Kasumi-1 (cell line): ENCODE measurements around the gene AQP7.
"Not testable (repeated sequence)": the region's sequence is repeated elsewhere in the genome, so short reads cannot be mapped to it uniquely, and the experiment has no call there.

ENCODE experiments used
- DNase-seq, 2 experiments: peaks; one replicate each; lab custom pipeline; 2025; lab: John Stamatoyannopoulos, UW

AQP7 gene

DNA sequence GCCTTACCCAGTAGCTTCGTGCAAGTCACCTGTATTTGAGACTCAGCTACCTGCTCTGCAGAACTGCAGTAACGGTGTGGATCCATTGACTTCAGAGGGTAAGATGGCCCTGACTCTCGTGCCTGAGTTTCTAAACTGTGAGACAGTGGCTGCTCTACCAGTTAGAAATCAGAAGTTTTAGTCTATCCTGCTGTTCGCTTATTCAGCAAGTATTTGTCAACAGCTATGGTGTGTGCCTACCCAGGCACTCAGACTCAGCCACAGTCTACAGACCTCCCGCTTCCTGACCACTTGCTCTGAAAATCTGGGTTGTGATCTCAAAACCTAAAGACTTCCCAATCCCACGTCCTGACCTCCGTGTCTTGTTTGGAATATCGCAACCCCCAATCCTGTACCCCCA is 31.5 kb upstream of the AQP7 start:
- no peak for DNase-seq

- no peak for DNase-seq
Measured at GRCh38 chr9:33431420-33431819, 29.1 kb upstream of the AQP7 start.

DNA sequence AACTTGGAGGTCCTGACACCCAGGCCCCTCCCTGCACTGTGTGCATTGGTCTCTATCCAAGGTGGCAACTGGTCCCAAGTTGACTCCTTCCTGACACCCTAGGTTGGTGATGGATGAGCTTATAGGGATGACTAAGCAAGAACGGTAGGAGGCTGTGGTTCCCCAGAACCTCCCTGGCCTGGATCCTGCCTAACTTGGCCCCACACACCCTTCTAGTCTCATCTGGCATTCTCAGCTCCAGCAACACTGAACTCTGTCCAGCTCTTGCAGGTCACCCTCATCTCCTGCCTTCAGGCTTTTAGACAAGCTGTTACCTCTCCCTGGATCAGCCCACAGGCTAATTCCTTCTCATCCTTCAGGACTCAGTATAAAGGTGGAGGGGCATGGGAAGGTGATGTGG is 28.6 kb upstream of the AQP7 start:
- no peak for DNase-seq

DNA sequence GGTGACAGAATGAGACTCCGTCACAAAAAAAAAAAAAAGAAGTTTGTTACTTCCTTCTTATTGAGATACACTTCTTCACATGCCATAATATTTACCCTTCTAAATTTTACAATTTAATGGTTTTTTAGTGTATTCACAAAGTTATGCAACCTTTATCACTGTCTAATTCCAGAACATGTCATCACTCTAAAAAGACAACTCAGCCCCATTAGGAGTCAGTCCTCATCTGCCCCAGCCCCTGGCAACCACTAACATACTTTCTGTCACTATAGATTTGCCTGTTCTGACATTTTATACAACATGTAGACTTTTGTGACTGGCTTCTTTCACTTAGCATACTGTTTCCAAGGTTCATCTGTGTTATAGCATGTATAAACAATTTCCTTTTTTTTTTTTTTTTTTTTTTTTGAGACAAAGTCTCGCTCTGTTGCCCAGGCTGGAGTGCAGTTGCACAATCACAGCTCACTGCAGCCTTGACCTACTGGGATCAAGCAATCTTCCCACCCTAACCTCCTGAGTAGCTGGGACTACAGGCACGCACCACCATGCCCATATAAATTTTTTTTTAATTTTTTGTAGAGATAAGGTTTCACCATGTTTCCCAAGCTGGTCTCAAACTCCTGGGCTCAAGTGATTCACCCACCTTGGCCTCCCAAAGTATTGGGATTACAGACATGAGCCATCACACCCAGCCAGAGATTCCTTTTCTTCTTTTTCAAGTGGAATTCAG is 27.1 kb upstream of the AQP7 start:
- DNase-seq, result no peak

DNA sequence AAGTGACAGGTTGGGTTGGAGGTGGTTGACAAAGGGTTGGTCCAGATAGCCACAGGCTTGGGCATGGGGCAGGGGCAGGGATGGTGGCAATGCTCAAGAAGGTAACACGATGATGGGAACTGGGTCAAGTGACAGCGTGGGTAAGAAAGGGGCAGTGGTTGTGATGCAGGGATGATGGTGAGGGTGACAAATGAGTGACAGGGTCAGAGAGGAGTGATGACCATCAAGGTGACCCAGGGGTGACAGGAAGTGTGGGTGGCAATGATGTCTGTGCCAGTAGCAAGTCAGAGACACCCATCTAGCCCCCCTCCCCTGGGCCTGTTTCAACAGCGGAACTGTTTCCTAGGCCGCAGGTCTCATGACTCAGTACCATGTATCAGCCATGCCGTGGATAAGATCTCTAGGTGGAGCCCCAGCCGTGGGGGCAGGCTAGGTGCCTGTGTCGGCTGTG is 24.5 kb upstream of the AQP7 start:
- DNase-seq, result no peak

- no peak for DNase-seq
Measured at GRCh38 chr9:33425128-33425533, 22.8 kb upstream of the AQP7 start.

- not testable (repeated sequence) for DNase-seq
Measured at GRCh38 chr9:33424492-33424891, 22.1 kb upstream of the AQP7 start.

DNA sequence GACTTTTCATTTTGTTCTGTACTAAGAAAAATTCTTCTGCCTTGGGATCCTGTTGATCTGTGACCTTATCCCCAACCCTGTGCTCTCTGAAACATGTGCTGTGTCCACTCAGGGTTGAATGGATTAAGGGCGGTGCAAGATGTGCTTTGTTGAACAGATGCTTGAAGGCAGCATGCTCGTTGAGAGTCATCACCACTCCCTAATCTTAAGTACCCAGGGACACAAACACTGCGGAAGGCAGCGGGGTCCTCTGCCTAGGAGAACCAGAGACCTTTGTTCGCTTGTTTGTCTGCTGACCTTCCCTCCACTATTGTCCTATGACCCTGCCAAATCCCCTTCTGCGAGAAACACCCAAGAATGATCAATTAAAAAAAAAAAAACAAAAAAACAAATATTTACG is 21.7 kb upstream of the AQP7 start:
- not testable (repeated sequence) for DNase-seq

- DNase-seq, result no peak
Measured at GRCh38 chr9:33419708-33420303, 17.4 kb upstream of the AQP7 start.

DNA sequence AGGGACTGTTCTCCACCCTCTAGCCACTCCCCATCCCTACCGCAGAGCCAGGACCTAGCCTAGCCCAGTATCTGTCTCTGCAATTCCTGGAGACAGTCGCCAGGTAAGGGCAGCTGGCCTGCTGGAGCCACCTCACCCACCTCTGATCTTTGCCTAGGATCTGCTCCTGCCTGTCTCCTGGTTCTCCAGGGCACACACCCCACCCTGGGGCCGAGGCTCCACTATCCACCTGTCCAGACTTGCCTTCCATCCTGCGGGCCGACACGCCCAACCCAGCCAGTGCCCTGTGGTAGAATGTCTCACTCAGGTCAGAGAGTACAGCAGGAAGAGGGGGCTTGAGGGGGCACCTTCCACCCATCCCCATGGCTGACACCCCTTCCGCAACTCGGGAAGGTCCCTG is 15.7 kb upstream of the AQP7 start:
- DNase-seq, result no peak

DNA sequence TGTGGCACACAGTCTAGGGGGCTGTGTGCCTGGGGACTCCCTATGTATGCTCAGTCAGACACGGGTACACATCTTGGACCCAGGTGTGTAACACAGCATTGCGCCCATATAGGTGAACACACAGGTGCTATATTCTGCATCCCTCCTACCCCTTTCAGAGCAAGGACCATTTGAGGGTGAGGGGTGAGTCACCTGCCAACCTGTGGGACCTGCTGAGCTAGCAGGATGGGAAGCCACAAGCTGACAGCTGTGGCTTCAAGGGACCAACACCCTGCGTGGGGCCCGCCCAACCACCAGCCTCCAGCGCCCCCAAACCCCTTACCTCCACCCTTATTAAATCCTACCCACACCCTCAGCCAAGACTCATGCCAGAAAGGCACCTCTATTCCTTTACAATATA is 14.6 kb upstream of the AQP7 start:
- DNase-seq, result no peak

- DNase-seq, result peak; percentile 26 to 44
Measured at GRCh38 chr9:33415501-33416038, 13.2 kb upstream of the AQP7 start.

- DNase-seq, result no peak
Measured at GRCh38 chr9:33414889-33415500, 12.6 kb upstream of the AQP7 start.

DNA sequence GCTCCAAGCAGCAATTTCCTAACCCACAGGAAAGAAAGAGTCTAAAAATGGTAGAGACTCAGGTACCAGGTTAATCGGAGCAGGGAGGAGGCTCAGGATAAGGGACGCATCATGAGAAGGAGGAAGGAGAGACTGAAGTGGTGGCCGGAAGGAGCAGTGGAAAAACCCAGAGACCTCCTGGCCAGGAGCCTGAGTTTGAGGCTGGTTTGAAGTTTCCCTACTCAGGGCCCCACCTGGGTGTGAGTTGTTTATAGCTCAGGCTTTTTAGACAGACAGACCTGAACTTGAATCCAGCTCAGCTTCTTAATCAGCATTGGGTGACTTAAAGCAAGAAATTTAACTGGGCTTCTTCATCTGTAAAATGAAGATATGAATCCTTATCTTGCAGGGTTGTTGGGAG is 11.9 kb upstream of the AQP7 start:
- DNase-seq, result no peak

- DNase-seq, result no peak
Measured at GRCh38 chr9:33408087-33408486, 5.7 kb upstream of the AQP7 start.

GRCh38 chr9:33407061-33407460 is 4.7 kb upstream of the AQP7 start:
- no peak for DNase-seq

- no peak for DNase-seq
Measured at GRCh38 chr9:33404788-33405362, 2.5 kb upstream of the AQP7 start.

- DNase-seq, result no peak
Measured at GRCh38 chr9:33403941-33404787, 1.8 kb upstream of the AQP7 start.

DNA sequence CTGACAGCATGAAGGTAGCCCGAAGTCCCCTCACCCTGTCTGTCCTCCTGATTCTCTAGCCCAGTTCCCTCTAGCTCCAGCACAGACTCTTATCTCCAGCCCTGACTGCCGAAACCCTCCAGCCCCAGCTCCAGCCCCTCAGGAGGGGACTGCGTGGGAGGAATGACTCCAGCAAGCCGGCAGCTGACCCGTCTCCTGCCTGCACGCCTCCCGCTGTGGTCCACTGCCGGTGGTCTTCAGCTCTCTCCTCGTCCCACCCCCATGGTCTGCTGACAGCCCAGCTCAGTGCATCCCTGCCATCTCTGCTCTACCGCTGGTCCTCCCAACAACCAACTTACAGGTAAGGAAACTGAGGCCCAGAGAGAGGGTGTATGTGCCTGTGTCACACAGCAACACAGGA is 559 bp downstream of the AQP7 start:
- DNase-seq, result not testable (repeated sequence)

- not testable (repeated sequence) for DNase-seq
Measured at GRCh38 chr9:33399047-33399446, 3.3 kb downstream of the AQP7 start.

DNA sequence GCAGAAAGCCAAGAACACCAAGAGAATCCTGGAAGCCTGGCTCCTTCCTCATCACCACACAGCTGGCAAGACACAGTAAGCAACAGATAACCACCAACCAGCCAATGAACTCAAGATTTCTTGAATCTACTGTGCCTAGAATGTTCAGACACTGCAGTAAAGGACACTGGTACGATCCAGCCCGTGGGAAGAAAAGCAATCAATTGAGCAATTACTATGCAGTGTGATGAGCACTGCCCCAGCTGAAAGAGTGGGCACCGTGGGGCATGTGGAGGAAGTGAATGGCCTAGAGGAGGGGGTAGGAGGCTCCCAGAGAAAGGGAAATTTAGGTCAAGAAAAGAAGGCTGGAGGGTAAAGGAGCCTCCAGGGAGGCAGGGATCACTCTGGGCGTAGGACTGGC is 4.6 kb downstream of the AQP7 start:
- not testable (repeated sequence) for DNase-seq
